IPS DF 4.7 (cell line): Measurements from ENCODE around the gene POLN.
"Not testable (repeated sequence)": the region's sequence is repeated elsewhere in the genome, so short reads cannot be mapped to it uniquely, and the experiment has no call there.

Experiments used
- DNase-seq: peaks from one replicate; pipeline ENCODE4 v3.0.0-alpha.2; 2013; ENCODE audit warnings: low spot score; ENCODE audit errors: extremely low read depth

POLN gene

DNA sequence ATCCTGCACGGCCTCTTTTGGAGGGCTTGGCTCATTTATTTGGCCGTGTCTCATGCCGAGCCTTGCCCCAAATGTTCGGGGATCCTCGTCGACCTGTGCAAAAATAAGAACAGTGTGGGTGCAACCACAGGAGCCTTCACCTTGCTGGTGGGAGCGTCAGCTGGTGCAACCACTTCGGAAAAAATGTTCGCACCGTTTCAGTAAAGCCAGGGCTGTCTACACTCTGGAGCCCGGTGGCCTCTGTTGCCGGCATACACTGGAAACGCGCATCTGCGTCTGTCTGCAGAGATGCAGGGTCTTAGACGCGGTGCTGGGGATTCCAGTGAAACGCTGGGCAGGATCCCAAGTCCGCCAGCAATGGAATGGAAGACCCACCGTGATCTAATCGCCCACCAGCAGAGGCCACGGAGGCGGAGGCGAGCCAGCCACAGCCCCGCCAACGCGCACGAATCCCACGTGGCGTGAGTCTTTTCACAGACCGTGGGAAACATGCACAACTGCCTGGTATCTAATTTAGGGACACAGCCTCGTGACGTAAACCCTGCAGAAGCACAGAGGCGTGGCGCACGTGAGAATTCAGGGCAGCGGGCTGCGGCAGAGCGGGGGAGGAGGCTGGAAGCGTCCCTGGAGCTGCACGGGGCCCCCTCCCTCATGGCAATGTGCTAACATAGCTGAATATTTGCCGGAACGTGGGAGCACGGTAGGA lies 33.8 kb upstream of the POLN start:
- DNase-seq: no peak

DNA sequence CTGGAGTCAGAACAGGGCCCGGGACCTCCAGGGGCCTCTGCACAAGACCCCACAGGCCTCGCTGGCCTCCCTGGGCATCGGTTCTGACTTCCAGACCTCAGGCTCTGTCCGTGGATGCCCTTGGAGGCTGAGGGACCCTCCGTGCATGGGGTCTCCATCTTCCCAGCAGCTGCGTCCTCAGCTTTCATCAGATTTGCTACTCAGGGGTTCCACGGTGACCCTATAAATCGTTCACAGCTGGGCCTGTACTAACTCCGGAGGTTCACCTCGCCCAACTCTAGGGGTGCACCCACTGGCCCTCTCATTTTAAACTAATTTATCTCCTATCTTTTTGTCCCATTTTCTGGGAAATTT lies 33.1 kb upstream of the POLN start:
- DNase-seq: not testable (repeated sequence)

DNA sequence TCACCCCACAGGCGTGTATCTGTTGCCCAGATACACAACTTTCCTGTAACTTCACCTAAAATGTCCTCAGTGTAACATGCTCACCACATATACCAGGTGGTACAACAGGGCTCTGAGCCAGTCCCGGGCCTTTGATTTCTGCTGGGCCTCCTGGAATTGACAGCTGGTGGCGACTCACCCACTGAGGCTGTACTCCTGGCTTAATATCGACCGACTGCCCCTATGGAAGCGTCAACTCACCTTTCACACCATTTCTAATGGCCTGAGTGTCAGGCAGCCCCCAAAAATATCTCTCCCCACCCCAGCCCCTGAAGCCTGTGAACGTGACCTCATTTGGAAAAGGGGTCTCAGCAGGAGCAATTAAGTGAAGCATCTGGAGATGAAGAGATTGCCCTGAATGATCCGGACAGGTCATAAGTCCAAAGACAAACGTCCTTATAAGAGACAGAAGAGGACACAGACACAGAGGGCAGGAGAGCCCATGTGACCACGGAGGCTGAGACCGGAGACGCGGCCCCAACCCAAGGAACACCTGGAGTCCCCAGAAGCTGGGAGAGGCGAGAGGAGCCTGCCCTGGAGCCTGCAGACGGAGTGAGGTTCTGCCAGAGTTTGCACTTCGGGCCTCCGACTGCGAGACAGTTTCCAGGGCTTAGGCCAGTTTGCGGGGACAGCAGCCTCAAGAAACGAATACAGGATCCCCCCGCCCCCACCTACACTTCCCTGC lies 32.6 kb upstream of the POLN start:
- DNase-seq: no peak

DNA sequence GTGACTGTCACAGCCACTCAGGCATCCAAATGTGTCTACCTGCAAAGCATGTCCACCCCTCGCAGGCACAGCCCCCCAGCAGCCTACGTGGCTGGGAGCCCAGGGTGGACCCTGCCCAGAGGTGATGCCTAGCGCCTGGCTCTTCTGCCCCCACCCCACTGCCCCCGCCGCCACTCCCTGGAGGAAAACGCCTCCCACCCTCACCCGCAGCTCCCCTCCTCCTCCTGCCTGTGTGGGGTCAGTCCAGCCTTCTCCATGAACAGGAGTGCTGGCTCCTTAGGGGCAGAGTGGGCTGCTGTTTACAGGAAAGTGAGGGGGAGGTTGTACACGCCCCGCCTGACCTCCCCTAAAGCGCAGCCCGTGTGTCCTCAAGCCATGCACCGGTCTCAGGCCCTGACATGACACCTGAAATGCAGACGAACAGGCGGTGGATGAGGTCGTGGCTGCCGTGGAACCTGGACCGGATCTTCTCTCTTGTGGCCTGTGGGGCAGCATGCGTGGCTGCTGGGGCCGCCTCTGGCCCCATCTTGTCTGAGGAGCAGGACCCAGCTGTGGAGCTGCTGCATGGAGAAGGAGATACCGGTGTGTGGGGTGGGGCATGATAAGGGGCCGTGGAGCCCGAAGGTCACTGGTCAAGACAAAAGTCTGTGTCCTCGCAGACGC lies 31.9 kb upstream of the POLN start:
- DNase-seq: no peak

DNA sequence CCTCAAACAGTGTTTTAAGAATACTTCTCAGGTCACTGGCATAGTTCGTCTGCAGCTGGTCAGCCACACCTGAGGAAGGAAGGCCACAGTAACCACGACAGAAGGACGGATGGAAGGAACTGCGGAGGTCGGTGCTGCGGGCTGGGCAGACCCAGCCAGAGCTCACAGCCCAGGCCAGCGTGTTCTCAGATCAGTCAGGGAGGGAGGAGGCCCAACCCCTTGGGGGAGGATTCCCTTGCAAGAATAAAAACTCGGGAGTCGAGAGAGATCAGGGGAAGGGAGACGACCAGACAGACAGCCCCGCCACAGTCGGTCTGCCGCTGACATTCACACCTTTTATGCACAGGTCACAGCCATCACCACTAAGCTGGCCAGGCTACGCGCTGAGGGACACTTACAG lies 31.3 kb upstream of the POLN start:
- DNase-seq: no peak

DNA sequence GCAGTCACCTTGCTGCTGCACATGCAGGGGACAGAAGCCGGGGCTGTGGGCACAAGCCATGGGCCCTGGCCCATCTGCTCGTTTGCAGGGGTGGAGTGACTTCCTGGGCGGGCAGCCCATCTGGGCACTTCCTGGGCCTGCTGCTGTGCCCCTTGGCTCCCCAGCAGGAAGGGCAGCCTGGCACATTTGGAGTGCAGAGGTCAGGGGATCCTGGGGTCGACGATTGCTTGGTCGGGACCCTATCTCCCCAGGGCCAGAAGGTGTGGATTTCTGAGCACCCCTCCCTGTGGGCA lies 30.9 kb upstream of the POLN start:
- no peak for DNase-seq

DNA sequence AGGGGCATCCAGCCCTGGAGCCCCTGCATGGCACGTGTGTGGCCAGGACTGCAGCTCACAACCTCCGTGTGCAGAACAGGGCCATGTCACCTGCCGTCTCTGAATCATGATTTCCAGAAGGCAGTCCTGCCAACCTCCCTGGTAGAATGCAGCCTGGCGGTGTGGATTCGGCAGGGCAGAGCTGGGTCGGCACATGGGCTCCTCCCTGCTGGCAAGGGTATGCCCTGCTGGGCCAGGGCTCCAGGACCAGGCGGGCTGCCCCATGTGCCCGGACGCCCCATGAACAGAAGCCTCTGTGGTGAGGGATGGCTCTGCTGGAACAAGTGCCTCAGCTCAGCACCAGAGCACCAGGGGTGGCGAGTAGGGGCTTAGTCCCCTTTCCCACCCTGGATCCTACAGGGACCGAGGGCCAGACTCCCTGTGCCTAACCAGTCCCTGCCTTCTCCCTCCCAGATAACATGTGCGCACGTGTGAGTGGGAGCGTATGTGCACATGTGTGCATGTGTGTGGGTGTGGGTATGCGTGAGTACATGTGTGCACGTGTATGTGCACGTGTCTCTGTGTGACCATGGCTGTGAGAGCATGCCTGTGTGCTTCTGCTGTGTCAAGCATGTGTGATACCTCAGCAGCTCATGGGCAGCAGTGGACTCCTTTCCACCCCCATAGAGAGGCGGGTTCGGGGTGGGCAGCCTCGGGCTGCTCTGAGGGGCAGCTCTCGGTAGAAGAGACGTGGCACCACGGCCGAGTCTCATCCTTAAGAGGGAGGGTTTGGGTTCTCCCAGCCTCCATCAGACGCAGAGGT lies 30.3 kb upstream of the POLN start:
- no peak for DNase-seq

DNA sequence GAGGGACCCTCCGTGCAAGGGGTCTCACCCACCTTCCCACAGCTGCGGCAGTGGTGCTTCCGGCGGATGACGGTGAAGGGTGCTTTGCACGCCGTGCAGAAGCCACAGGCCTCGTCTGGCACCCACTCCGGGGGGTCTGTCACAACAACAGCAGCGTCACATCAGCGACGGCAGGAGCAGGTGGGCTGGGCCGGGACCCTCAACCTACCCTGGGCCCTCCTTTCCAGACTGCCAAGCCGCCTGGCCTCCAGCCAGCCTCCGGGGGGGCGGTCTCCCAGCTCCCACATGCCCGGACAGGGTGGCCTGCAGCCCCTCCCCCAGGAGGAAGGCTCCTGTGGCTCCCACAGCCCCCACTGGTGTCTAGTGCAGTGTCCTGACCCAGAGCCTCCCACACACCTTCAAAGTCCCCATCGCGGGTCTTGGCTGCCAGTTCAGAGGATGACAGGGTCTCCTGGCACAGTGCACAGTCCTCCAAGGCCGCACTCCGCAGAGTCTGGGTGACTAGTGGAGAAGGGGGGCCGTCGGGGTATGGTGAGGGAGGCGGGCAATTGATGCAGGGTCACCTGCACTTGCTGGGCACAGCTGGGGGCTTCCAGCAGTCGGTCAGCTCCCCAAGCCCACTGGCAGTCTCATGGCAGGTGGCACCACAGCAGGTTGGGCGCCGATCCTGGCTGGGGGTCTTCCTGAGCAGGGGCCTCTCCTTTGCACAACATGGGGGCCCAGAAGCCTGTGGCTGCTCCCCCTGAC lies 29.5 kb upstream of the POLN start:
- no peak for DNase-seq

DNA sequence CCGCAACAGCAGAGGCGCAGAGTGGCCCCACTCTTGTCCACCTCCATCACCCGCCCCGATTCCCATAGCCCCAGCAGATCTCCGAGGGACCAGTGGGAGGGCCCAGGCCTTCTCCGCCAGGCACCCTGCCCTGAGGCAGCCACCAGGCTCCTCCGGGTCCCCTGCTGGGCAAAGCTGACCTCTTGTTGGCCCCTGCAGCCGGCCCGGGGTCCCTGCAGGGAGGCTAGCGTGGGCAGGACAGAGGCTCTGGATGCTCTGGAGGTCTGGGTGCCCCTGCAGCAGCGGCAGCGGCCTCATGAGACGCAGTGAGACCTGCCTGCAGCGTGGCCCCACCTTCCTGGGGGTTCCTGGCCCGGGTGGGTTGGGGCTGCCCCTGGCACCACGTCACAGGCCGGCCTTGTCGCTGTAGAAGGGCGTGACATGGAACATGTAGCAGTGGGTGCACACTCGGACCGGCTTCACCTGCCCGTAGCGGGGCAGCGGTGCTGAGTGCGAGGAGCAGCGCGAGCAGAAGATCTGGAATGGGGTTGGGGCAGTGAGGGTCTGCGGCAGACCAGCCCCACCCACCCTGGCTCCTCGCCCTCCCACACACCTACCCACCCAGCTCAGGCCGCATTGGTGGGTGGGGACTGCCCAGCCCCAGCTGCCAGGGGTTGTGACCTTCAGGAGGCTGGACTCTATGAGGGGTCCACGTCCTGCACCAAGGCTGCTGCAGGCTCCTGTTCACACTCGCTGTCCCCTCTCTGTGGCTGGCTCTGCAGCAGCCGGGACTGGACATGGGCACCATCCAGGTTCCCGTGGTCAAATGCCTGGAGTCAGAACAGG lies 28.6 kb upstream of the POLN start:
- no peak for DNase-seq

DNA sequence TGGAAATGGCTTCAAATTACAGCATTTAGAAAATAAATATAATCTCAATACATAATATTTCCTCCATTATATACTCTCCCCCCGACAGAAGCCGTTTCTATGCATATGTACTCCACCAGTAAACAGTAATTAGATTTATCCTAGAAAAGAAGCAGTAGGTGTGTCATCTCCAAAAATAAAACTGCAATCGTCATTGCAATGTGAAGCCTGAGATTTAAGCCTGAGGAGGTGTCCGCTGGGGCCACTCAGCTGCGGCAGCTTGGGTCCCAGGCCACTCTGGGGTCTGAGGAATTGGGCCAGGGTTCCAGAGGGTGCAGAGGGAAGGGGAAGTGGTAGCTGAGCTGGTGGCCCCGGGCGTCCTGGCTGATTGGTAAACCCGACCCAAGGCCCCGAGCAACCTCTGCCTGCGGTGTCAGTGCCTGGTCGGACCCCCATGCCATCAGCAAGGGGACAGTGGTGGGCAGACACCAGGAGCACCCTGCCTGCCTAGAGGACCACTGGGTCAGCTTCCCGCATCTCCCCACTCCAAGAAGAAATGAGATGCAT lies 27.8 kb upstream of the POLN start:
- DNase-seq: no peak

DNA sequence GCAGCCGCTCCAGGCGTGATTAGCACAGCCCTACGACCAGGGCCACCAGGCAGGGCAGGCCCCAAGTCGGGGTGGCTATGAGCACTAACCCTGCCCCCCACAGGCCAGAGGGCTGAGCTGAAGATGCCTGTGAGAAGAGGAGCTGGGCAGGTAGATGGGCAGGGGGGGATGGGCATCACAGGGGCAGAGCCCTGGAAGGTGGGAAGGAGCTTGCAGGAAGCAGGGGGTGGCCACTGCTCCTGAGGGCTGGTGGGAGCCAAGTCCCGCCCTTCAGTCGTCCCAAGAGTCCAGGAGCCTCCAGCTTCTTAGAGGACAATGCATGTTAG lies 27.2 kb upstream of the POLN start:
- no peak for DNase-seq

DNA sequence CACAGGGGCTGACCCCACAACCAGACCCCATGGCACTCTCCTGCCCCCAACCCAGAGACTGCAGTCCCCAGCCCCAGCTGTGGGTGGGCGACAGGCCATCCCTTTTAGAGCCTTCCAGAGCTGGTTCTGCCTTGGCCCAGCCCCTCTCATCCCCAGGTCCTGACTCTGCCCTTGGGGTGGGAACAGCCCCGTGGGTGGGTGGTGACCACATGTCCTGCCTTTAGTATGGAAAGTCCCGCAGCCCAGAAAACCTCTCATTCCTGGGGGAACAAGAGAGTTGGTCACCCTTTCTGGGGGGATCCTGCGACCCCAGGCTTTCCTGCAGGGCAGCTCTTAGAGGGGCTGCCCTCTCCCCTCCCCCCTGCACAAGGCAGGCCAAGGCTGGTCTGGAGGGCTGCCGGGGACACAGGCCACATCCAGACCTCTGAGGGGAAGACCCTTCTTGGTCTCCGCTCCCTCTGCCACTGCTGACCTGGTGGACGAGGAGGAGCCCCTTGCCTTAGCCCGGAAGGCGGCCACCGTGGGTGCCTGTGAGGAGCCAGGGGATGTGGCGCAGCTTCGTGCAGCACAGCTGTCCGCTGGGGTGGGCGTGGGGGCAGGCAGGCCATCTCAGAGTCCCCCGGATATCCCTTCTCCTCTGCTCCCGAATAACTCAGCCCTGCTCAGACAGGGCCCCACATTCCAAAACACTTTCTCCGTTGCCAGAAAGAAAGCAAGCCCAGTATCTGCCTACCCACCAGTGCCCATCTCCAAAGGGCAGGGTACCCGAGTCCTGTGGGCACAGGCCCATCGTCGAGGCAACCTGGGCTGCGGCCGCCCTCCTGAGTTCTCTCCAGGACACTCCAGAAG lies 26.7 kb upstream of the POLN start:
- no peak for DNase-seq

DNA sequence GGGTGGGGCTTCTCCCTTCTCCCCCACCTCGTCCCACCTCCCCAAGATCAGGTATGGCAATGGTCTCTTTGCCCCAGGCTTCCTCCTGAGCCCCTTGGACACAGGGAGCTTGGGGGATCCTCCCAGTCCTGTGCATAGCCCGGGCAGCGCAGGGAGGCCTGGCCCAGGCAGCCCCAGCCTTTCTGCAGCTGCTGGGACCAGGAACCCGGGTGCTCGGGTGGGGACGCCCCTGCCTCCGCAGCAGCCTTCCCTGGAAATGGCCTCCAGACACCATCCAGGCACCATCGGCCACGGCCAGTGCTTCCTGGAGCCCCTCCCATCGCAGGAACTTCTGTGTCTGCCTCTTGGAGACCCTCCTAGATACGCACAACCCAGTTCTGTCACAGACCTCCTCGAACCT lies 25.9 kb upstream of the POLN start:
- no peak for DNase-seq

DNA sequence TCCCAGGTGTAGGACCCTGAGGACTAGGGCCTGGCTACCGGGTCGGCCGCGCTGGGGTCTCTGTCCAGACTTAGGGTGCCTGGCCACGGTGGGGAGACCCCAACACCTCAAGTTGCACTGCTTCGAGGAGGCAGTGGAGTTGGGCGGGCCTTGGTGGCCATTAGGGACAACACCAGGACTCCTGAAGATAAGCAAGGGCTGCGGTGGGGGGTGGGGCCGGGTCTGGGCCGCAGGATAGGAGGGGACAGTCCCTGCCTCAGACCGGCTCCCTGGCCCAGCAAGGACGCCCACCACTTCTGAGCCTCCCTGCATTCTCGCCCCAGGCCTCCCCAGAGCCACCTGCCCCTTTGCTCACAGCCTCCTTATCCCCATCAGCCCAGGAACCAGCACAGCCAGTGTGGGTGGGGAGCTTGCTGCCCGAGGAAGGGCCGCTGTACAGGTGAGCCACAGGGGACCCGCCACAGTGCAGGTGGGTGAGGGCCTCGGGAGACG lies 25.4 kb upstream of the POLN start:
- no peak for DNase-seq

DNA sequence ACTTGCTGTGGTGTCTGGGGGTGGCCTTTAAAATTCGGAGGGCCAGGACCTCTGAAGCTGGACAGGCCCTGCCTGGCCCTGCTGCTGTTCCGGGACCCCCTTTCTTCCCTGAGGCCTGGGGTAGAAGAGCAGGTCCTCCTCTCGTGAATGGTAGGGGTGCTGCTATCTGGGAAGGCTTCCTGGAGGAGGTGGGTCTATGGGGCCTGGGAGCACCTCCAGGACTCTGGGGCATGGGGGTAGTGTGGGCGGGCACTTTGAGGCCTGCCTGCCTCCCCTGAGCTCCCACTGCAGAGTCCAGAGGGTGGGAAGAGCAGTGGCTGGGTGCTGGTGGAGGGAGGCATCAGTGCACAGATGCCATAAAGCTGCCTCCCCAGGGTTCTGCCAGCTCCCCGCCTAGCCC lies 24.9 kb upstream of the POLN start:
- no peak for DNase-seq

DNA sequence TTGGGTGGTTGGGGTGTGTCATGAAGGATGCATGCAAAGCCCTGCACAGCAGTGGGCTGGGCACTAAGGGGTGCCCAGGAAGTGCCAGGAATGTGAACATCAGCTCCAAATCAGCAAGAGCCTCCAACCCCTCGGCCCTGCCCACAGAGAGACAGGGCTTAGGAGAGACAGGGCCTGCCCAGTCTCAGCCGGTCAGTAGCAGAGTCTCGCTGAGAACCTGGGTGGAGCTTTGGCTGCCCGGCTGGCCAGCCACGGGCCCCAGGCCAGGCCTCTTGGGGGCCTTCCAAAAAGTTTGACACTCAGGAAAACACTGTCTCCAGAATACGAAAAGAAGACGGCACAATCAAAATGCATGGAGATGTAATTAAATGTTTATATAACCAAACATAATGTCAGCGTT lies 24.3 kb upstream of the POLN start:
- no peak for DNase-seq

DNA sequence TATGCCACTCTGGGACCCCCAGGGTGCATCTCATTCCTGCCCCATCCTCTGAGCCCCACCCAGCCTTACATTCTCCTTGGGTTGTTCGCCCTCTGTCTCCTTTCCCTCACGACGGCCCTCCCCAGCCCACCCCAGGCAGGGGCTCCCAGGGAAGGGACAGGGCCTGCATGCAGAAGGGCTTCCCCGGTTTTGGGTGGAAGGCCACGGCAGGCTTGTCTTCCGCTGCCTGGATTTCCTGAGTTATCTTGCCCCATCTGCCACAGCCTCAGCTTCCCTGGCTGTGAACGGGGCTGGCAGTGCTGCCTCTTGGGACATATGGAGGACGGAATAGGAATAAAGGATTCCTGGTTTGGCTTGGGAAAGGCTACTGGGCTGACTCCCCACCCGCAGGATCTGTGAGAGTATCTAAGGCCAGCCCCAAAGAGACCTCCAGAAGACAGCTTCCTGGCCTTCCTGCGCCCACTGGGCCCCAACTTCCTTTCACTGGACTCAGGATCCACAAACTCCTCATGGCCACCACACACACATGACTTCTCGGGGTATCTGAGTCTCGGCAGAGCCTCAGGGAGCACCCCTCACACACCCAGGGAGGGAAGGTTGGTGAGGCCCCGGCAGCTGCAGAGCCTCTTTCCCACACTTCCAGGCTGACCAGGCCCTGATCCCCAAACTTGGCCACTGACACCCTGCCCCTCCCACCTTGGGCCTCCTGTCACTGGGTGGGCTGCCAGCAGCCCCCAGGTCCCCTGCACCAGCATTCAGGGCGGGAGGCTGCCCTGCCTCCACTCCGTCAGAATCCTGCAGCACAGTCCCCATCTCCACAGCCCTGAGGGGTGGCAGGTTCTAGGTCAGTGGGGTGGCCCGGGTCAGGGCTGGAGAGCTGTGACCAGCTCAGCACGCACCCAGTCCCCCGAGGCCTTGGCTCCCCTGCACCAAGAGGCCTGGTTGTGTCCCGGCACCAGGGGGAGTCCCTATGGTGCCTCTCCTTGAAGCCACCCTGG lies 23.5 kb upstream of the POLN start:
- DNase-seq: no peak

DNA sequence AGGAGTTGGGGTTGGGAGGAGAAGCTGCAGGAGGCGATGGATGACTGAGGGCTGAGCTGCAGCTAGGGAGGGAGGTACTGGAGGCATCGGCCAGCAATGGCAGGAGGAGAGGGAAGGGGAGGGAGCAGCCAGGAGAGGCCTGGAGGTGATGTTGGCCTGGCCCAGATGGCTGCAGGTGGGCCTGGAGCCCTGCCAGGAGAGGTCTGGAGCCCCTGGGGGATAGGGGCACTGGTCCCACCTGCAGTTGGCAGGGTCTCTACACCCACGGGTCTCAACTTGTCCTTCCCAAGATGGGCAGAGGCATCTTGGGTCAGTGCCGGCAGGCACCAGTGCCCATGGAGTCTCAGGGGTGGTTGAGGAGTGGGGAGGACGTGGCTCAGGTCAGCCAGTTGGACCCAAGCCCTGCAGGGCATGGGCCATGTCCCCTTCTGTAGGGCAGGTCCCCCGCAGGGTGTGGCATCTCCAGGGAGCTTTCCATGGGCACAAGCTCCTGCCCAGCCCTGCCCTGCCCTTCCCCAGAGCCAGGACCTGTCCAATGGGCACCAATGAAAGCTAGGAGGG lies 22.6 kb upstream of the POLN start:
- DNase-seq: no peak
